Activated naive CD4-positive, alpha-beta T cell (primary cell): ENCODE measurements around the gene LAYN.

ENCODE experiments used
- DNase-seq, 4 experiments: peaks; one replicate each; lab custom pipeline; 2025; lab: John Stamatoyannopoulos, UW

LAYN gene

DNA sequence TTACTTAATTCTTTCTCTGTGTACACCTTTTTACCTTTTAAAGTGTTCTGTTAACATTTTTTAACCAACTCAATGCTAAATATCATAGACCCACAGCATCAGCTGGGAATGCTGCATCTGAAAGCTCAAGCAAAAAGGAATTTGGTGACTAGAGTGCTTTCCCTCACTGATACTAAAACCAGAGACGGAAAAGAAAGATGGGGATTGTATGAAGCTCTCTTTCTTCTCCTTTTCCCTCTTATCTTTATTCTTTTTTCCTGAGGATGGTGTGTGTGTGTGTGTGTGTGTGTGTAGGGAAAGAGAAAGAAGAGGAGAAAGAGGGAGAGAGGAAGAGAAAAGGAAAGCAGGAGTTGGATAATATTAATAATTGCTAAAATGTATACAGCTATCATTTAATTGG is 57.6 kb downstream of the LAYN start:
- no peak for DNase-seq

DNA sequence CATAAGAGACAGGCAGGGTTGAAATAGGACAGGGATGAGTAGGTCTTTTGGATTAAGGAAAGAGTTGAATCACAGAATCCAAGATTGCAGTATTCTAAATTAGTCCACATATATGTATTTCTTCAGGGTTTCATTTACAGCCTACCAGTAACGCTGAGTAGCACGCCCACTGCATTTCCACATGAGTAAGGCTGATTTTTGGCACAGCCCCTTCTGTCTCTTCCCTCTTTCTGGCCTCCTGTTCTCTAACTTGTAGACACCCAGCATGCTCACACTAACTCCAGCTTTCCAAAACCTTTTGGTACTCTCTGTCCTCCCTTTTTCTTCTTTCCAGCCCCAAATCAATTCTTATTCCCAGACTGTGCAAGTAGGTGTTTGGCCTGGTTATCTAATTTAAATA is 58.0 kb downstream of the LAYN start:
- no peak for DNase-seq

DNA sequence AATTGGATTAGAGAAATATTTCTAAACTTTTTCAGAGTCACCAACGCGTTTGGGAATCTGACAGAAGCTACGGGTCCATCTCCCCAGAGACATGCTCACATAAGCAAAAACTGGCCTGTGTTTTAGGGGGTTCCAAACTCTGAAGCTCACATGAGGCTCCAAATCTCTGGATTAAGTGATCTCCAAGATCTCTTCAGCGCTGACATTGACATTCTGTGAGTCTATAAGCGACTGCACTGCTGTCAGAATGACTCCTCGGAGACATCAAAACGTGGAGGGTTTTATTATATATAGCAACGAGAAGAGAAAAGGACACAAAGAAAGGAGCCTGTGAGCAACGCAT is 61.1 kb downstream of the LAYN start:
- no peak for DNase-seq

DNA sequence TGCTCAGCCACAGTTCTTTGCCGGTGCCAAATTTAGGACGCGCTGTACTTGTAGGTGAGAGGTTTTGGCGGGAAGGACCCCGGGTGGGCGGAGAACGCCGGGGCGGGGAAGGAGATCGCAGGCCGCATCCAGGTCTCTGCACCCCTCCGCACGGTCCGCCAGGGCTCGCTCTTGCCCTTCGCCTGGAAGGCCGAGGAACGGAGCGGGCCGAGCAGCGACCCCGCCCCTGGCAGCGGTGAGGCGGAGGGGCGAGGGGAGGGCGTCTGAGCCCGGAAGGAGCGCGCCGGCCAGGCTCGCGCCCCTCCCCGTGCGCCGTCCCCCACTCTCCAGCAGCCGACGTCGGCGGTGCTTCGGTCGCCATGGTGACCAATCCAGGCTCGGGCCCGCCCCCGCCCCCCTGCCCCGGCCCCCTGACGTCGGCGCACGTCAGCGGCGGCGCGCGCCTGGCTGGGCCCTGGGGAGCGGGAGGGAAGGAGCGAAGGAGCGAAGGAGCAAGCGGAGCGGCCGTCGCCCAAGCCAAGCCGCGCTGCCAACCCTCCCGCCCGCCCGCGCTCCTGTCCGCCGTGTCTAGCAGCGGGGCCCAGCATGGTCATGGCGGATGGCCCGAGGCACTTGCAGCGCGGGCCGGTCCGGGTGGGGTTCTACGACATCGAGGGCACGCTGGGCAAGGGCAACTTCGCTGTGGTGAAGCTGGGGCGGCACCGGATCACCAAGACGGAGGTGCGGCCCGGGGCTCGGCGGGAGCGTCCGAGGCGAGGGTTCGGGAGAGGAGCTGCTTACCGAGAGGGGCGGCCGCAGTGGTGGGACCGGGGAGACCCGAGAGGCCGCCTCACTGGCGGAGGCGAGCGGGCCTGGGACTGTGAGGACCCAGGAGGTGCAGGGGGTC is 61.7 kb downstream of the LAYN start, which contains the start of gene SIK2:
Gene SIK2, plus strand, starts transcription at position 471 of the 886 bp plus-strand sequence. Its CDS starts 115 bp downstream, at position 586.
- peak; percentile 58 to 88 (median 78) for DNase-seq

DNA sequence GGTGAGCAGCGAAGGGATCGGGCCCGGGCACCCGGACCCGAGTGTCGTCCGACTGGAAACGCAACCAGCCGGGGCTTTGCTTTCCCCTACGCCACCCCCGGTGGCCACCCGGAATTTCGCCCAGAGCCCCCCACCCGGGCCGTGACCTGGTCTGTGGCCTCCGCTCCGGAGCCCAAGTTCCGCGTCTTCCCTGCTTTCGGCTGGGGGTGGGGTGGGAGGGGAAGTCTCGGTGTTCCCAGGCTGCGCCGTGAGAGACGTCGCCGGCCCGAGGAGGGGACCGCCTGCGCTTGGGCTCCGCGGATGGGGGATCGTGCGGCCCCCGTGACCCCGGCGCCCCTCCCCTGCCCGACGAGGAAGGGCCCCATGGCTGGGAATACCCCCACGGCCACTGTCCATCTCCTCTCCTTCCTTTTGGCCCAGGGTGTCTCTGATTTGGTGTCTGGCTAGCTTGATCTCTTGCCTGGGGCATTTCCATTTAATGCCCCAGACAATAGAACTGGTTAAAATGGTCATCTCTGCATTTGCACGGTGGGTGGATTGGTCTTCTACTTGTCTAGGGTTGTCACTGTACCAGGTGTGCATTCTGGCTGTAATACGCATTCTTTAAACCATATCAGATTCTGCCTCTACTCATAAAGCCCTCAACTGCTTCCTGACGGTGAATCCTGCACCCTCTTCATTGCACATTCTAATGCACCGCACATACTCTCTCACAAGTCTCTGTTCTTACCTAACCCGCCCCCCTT is 62.5 kb downstream of the LAYN start:
- DNase-seq, result peak in 1 of 4 experiments; percentile 13

DNA sequence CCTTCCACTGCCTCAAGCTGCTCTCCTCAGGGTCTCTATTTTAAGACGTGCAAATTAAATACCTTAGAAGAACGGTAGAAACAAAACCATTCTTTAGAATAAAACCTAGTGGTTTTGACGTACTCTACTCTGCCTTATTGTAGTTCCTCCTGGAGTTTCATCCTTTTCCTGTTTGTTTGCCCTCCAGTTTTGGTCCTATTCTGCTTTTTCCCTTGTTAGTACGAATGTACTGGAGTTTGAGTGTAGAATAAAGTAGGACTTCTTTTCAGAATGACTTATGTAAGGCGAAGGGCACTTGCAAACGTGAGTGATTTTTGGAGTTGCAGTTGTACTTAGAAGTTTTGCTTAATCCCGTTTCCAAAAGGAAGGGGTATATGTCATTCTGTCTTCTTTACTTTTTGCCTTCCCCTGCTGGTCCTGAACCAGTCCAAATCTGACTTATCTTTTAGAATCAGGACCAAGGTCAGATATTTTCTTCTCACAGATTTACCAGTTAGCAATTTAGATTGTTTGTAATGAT is 63.2 kb downstream of the LAYN start:
- no peak for DNase-seq

DNA sequence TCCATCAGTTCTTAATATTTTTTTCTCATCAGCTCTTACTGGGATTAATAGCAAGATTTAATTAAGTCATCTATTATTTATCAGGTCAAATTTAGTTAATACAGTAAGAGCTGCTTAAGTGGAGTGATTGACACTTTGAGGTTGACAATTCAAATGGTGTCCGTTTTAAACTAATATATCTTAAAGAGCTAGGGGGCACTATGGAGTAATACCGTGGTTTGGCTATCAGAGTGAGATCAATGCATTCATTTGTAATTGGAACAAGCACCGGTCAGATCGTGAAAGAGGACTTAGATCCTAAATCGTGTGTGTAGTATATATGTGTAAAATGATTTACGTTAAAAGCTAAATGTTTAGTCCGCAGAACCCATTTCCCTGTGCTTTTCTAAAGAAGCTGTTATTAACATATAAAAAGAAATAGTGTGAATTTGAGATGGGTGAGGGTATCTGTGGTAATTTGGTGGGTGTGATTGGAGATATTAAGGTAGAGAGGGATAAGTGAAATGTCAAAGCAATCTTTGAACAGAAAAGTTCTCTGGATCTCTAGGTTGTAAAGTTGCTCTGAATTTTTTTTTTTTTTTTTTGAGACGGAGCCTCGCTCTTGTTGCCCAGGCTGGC is 64.0 kb downstream of the LAYN start:
- DNase-seq, result no peak

DNA sequence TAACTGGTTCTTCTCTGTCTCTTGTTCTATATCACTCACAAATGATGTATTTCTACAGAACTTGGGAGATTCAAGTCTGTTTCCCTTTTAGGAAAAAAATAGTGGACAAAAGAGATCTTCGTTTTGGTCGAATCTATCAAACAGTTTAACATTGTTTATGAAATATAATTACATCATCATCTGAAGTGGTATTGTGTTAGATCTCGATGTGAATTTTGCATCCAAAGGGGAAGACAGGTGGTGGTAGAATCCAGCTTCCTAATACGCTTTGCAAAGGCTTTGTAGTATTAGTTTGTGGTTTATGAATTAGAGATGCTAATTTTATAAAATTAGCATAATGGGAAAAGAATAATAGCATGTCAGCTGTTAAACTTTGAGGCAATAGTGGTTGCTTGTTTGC is 65.2 kb downstream of the LAYN start:
- no peak for DNase-seq

DNA sequence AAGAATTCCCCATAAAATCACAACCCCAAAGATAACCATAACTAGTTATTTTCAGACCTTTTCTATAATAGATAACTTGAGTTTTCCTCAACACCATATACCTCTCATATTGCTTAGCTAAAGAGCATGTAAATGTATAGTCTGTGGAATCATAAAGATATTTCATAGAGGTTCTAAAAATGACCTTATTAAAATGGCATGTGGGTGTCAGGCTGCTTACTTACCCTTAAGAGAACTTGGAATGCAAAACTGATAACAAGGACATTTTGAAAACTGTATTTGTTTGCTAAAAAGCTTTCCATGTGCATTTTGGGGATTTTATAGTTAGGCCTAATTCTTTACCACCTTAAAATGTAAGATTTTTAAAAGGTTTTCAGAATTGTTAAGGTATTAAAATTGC is 66.5 kb downstream of the LAYN start:
- no peak for DNase-seq

DNA sequence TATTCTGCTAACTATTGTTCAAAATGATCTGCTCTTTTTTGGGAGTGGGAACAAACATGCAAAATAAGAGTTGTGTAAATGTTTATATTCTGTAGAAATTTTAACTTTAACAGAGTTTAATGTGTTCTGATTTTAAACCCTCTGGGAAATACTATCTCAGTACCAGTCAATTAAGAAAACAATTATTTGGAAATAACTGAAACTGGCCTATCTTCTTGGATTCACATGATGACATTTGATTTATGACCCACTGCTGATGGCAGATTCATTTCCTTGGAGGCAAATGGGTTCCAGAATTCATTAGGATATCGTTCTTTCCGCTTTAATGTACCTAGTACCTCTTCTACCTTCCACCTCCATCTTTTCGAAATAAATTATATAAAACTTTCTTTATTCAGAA is 67.2 kb downstream of the LAYN start:
- no peak for DNase-seq
